Islet precursor cell (in vitro differentiated cells): ENCODE measurements around the gene ASAP2.
"Not testable (repeated sequence)": the region's sequence is repeated elsewhere in the genome, so short reads cannot be mapped to it uniquely, and the experiment has no call there.

Experiments used
- DNase-seq: peaks from one replicate; pipeline ENCODE4 v3.0.0-alpha.2; 2018

The ASAP2 gene

DNA sequence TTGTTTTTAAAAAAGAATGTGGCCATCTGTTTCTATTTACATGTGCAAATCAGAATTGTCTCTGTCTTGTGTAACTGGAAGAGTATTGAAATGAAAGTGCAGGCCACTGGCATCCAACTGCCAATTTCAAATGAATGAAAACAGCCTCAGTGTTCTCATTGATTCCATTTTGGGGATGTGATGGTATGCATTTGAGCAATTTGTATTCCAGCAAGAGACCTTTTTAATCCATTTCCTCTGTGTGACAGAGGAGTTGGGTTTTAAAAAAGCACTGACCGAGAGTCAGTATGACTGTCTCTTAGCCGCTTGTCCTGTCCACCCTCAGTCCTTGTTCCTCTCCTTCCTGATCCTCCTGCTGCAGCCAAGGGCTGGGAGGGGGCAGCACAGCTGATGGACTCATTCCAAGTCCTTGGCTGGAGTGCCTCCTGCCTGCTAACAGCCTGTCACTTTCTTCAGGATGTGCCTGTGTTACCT is 50.0 kb downstream of the ASAP2 start:
- peak; percentile 76 for DNase-seq

DNA sequence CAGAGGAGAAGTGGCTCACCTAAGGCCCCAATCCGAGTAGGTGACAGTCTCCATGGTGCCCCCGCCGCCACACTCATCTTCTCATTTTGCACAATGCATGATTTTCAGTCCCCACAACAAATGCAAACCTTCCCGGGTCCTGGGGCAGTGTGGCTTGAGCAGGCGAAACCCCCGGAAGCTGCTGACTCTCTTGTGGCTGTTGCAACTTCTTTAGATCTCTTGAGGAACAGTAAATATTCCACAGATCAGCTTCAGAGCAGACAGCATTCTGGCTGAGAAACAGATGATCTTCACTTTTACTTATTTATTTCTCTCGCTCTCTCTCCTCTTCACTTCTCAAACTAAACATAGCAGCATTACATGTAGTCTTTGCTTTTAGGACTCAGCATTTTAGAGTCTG is 51.9 kb downstream of the ASAP2 start:
- no peak for DNase-seq

DNA sequence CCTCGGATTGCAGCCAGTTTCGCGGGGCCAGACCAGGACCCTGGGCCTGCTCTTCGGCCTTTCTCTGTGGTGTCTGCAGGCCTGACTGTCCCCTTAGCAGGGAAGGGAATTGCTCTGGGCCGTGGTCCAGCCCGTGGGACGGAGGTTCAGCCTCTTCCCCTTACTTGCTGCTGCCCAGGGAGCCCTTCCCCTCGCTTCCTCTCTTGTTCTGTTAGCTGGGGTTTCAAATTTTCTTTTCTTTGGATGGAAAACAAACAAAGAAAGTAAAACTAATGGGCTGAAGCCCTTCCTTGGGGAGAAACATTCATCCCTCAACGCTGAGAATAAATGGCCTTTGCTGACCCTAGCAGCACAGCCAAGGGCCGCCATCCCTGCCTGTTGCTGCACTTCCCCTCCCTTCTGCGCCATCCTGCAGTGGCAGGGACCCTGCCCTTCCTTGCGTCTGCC is 52.4 kb downstream of the ASAP2 start:
- no peak for DNase-seq

DNA sequence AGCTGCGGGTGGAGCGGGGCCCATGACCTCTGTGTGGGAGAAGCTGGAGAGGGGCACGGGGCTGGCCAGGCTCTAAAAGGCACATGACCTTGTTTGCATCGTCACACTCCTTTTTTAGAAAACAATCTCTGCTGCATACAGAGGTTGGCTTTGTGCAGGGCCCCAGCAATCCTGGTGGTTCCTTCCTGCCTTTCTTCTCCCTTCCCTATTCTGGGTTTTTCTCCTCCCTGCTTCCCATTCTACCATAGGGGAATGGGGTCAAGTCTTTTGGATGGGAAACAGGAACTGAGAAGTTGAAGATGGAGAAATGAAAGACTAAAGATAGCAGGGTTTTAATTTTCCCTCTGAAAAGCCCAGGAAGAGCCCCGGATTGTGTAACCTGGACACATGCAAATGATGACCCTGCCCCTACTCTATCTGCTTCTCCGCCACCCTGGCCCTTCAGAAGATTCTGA is 53.9 kb downstream of the ASAP2 start:
- DNase-seq, result no peak

DNA sequence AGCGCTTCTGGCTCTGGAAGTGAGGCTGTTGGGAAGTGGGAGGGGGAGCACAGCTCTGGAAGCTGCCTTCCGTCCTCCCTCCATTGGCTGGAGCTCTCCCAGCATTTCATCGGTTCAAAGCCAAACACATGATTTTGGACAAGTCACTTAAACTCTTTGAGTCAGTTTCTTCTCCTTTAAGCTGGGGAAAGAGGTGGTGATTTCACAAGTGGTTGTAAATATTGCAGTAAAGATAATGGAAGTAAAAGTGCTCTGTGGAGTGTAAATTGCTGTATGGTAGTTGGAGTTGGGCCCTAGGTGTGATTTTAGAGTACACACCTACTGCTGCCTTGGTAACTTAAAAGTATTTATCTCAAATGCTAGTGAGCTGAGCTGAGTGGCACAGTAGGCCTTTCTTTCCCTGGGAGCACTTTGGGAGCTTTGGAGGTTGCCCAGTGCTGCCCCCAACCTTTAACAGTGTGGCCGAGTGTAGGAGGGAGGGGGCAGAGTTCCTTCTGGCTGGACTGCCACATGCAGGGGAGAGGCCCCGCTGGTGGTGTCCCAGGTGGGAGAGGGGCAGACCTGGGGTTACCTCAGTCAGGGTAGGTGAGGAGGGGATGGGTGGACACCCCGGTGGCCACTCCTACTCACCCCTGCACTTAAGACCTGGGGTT is 54.7 kb downstream of the ASAP2 start:
- no peak for DNase-seq

DNA sequence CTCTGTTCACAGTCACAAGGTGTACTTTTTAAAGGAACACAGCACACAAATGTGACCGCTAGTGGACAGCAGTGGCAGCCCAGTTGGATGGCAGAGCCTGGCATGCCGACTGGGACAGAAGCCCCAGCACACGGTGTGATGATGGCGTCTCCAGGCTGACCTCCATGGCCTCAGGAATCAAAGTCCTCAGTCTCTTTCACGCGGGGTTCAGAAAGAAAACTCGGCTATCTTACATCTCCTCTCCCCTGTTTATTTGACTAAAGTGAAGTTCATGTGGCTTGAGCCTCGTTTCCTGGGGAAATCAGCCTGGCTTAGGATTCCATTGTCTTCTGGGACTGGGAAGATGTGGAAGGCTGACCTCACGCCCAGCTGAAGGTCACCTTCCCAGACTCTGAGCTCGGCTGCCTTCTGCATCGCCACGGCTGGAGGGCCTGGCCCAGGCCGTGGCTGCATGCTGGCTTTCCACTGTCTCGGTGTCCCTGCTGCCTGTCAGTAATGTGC is 56.1 kb downstream of the ASAP2 start:
- DNase-seq, result no peak

DNA sequence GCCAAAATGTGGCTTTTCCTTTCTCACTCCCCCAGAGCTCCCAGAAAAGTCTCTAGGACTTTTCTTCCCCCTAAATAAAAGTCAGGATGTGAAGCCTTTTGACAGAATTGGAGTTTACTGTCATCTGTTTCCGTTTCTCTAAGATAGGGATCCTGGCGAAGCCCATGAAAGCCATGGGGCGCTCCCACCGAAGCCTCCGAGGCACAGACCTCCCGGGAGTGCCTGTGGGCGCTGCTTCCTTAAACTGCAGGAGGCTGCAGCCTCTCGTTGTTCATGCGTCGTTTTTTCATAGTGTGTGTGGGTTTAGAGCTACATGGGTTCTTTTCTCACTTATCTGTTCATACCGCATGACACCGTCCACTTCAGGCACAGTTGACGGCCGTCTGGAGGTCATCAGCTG is 56.8 kb downstream of the ASAP2 start:
- peak; percentile 39 for DNase-seq

DNA sequence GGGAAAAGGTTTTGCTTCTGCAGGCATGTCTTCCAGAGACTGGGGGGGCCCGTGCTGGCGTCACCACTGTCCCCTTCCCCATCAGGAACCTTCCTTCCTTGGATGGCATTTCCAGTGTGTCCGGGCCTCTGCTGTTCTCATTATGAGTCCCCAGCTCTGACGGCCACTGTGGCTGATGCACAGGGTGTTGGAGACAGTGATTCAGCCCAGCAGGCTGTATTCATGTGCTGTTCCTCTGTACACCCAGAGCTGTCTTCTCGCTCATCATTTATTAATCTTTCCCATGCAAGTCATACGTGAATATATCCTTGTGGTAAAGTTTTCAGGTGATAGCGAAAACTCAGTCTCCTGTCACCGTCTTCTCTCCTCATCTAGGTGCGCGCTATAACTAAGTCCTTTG is 57.7 kb downstream of the ASAP2 start:
- peak; percentile 49 for DNase-seq

DNA sequence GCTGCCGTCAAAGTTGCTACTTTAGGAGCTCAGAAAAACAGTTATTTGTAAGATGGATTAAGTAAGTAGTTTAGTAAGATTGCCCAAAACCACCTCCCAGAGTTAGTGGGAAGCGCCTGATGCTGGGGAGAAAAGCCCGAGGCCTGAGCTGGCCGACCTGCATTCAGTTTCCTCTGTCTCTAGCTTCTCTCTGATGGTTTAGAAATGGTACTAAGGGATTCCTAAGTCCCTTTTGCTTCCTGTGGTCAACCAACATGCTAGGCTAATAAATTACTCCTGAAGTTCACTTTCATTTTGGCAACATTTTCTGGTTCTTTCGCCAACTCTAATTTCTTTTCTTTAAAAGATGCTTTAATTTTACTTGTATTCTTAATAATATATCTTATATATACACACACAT is 60.1 kb downstream of the ASAP2 start:
- DNase-seq, result no peak

DNA sequence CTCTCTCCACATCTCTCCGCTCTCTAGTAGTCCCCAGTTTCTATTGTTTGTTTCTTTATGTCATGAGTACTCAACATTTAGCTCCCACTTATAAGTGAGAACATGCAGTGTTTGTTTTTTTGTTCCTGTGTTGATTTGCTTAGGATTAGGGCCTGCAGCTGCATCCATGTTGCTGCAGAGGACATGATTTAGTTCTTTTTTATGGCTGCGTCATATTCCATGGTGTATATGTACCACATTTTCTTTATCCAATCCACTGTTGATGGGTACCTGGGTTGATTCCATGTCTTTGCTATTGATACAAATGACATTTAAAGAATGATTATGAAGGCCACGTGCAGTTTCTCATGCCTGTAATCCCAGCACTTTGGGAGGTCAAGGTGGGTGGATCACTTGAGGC is 60.7 kb downstream of the ASAP2 start:
- DNase-seq, result not testable (repeated sequence)

DNA sequence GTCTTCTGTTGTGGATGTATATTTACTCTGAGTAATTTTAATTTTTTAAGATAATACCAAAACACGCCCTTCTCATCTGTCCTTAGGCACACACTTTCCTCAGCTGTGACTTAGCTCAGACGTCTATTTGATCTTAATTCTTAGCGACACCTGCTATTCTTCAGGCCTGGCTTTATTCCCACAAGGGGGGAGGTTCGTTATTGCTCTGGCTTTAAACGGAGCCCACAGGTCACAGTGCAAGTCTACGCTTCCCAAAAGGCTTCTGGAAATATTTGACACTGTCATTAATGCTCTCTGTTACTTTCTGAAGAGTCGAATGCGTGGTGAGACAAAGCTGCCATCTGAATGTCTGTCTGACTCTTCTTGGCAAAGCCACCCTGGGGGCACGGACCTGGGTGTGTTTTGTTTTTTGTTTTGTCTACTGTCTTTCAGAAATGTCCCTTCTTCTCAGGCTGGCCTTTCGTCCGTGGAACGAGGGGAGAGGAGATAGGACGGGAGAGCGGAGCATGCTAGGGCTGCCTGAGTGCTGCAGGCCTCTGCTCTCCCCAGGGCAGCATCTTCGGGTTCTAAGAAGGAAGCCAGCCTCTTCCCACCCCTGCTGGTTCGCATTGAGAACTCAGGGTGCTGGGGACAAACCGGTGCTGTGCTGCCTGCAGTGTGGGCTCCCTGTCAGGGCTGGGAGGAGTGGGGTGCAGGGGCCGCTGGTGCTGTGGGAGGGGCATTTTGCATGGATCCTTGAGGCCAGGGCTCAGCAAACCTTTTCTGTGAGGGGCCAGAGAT is 61.9 kb downstream of the ASAP2 start:
- DNase-seq, result peak; percentile 62

DNA sequence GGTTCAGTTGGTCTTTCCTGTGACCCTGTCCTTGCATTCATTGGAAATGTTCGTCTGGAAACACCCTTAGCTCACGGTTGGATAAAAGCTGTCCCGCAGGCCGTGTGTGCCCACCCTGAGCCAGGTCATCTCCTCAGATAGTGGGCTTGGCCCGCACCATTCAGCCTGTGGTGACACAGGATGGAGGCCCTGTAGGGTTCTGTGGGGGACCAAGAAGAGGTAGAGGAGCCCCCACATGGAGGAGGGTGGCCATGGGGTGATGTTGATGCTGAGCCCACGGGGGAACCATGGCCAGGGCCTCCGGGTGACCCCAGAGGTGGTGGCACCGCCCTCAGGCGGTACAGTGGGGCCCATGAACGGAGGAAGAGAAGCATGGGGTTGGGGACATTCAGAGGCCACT is 62.7 kb downstream of the ASAP2 start:
- DNase-seq, result no peak

DNA sequence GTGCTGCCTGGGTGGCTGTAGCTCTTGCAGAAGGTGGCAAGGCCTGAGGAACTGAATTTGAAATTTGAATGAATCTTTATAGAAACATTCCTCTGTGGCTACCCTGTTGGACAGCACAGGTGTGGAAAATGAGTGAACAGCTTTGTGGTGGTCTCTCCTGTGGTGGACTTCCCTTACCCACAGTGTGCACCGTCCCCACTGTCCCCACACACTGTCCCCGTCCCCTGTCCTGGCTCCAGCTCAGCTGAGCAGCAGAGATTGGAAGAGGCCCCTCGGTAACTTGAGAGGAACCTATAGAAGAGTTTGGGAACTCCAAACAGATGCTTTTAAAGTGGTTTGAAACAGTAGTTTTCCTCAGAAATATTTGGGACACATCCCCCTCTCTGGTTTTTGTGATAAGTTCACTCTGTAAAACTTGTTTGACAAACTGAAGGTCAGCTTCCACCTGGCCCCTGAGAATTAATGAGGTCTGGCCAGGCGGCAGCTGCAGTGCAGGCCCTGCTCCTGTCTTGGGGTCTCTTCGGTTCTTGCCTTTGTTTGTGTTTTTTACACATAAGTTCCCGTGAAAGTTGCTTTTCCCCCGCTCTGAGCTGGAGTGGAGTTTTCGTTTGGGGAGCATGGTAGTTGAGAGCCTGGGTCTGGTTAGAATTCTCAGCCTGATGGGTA is 63.2 kb downstream of the ASAP2 start:
- no peak for DNase-seq

DNA sequence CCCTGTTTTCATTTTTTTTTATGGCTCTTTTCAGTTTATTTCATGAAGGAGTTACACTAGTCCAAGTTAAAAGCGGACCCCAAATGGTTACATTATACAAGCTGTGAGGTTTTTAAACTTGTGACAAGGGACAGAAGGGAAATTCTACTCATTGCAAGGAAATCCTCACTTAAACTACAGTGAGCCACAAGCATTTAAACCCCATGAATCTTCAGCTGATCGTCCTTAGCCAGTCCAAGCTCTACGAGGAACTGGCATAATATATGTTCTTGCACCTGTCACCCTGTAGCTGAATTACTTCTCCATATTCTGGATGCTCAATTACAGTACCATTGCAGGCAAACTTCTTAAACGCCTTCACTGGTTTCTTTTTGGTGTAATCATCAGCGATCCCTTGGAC is 64.5 kb downstream of the ASAP2 start:
- DNase-seq, result no peak

DNA sequence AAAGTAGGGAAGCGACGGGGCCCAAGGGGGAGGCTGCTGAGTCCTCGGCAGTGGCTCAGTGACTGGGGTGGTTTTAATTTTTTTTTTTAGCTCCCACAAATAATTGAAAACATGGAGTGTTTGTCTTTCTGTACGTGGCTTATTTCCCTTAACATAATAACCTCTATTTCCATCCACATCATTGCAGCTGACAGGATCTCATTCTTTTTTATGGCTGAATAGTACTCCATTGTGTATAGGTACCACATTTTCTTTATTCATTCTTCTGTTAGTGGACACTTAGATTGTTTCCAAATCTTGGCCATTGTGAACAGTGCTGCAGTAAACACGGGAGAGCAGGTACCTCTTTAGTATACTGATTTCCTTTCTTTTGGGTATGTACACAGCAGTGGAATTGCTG is 65.1 kb downstream of the ASAP2 start:
- DNase-seq, result no peak

DNA sequence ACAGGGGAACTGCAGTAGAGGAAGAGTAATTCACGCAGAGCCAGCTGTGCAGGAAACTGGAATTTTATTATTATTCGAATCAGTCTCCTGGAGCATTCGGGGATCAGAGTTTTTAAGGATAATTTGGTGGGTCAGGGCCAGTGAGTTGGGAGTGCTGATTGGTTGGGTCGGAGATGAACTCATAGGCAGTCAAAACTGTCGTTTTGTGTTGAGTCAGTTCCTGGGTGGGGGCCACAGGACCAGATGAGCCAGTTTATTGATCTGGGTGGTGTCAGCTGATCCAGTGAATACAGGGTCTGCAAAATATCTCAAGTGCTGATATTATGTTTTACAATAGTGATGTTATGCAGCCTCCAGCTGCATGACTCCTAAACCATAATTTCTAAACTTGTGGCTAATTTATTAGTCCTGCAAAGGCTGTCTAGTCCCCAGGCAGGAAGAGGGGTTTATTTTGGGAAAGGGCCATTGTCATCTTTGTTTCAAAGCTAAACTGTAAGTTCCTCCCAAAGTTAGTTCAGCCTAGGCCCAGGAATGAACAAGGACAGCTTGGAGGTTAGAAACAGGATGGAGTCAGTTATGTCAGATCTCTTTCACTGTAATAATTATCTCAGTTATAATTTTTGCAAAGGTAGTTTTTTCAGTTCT is 67.0 kb downstream of the ASAP2 start:
- DNase-seq, result peak; percentile 42

DNA sequence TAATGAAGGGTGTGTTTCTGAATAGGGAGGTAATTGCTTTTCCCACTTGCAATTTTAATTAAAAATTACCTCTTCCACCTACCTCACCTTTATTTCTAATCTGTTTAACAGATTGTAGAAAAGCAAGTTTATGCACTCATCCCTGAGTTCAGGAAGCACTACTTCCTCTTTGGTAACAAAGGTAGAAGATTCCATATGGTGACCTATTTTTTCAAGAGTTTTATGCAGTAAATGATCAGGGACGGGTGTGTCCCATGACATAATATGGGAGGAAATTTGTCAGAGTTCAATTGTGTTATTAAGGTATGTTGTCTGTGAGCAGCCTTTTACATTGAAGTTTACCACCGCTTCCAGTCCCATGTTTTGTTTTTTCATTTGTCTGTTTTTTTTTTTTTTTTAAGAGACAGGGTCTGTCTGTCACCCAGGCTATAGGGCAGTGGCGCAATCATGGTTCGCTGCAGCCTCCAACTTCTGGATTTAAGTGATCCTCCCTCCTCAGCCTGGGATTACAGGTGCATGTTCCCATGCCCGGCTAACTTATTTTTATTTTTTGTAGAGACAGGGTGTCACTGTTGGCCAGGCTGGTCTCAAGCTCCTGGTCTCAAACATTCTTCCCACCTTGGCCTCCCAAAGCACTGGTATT is 68.2 kb downstream of the ASAP2 start:
- no peak for DNase-seq

DNA sequence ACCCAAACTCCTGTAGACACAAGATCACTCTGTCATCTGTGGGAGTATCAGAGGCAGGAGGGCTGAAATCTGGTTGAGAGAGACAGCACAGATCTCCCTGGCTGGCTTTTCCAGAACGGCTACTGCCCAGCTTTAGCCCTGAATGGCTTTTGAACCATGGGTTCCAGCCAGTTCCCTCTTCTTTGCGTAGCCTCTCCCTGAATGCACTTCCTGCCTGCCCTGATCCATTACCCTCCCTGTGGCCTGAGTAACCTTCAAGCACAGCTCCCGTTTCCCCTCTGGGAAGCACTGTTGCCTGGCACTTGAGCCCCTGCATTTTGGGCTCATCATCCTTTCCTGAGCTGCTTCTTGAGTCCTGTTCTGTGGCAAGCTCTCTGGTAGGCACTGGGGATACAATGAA is 68.8 kb downstream of the ASAP2 start:
- DNase-seq, result peak; percentile 49

DNA sequence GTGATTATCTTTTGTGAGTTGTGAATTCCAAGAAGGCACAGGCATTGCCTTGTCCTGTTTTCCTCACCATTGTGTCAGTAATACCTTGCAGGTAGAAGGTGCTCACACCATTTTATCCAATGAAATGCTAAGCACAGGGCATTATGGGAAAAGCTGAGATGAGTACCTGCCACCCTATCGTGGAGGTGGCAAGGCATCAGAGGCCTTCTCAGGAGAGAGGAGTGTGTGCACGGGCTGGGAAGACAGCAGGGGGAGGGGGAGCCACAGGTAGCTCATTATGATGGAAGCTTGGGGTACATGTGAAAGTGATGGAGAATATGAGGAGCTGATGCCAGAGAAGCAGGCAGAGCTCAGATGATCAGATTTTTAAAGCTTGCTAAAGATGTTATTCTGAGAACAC is 69.5 kb downstream of the ASAP2 start:
- DNase-seq, result peak; percentile 17

DNA sequence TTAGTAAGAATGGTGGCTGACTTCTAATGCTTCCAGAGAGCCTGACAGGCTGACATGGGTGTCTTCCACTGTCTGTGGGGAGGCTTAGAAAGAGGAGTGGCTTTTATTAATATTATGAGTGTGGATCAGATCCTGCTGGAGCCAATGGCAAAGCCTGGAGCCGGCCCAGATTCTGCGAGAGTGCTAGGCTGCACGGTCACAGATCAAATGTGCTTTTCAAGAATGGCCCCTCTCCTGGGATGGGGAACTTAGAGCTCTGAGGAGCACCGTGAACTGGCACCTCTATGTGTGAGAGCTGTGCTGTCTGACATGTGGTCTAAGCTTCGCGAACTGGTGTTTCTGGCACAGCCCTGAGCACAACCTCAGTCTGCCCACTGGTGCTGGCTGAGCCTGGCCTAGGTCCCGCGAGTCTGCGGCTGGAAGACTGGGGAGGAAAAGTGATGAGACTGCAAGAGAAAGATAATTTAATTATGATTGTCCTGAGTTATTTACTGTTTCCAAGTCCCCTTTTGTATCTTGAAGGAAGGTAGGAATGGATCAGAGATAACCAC is 70.4 kb downstream of the ASAP2 start:
- DNase-seq, result peak; percentile 29

DNA sequence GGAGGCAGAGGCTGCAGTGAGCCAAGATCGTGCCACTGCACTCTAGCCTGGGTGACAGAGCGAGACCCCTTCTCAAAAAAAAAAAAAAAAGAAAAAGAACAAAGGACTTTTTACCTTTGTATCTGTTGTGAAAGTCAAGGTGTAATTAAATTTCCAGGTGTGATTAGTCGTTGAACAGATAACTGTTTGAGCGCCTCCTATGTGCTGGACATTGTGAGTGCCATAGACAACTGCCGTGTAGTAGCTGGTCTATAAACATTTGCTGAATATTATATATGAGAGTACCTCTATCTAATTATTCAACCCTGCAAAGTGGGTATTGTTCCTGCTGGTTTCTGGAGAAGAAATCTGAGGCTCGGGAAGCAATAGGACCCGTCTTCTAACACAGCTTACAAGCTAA is 71.8 kb downstream of the ASAP2 start:
- no peak for DNase-seq

DNA sequence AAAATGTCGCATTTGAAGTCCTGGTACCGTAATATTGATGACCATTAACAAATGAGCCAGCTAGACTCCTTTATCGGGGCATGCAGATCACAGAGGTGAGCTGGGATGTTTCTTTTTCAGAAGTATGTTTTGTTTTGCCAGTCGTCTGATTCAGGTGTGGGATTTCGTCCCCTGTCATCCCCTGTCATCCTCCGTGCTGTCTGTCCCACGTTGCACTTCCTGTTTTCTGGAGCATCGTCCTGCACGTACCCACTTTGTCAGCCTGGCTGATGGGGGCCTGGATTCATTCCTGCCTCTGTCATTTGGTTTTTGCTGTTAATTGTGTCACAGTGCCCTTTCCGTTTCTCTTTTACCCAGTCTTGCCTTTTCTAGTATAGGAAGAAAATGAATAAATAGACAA is 72.8 kb downstream of the ASAP2 start:
- no peak for DNase-seq
